DND-41 (cell line): ENCODE results near the gene INPP5F.

Experiments used
- ATAC-seq: fragments of 200-7000 bp; cut with Tn5 transposase; 3 replicates; pipeline ENCODE4 v1.9.1; 2021; ENCODE audit warnings: low read depth; ENCODE audit not compliant: insufficient read depth
- DNase-seq: peaks from one replicate; pipeline ENCODE4 v3.0.0-alpha.2; 2020
- H2AFZ ChIP-seq: 2 replicates; pipeline ENCODE4 v1.6.0; 2012; ENCODE audit warnings: low read depth, low read length
- H3K27ac ChIP-seq: 2 replicates; pipeline ENCODE4 v1.5.1; 2012; ENCODE audit warnings: low read length, inconsistent platforms
- H3K27me3 ChIP-seq: fragments of 200-600 bp; sonication (generic); 2 replicates; pipeline ENCODE4 v1.6.0; 2012; ENCODE audit warnings: low read length, mild to moderate bottlenecking, inconsistent platforms; ENCODE audit not compliant: insufficient read depth, poor library complexity
- H3K36me3 ChIP-seq: 2 replicates; pipeline ENCODE4 v1.5.1; 2012; ENCODE audit warnings: low read length, inconsistent platforms; ENCODE audit not compliant: insufficient read depth
- H3K4me1 ChIP-seq: 2 replicates; pipeline ENCODE4 v1.5.1; 2012; ENCODE audit warnings: mild to moderate bottlenecking, low read length; ENCODE audit not compliant: insufficient read depth
- H3K4me2 ChIP-seq: 2 replicates; pipeline ENCODE4 v1.6.0; 2012; ENCODE audit warnings: mild to moderate bottlenecking, moderate library complexity, low read length, inconsistent platforms; ENCODE audit not compliant: insufficient read depth
- H3K4me3 ChIP-seq, 2 experiments: fragments of 200-600 bp in 1 of 2; shearing (Covaris generic) in 1 of 2; 2 replicates each; pipeline ENCODE4 v1.5.1; 2012 to 2016; ENCODE audit warnings: inconsistent platforms in 2 of 2, low read length in 2 of 2, mild to moderate bottlenecking in 2 of 2, low read depth in 1 of 2, moderate library complexity in 1 of 2
- H3K79me2 ChIP-seq: 2 replicates; pipeline ENCODE4 v1.6.0; 2012; ENCODE audit warnings: low read length, inconsistent platforms; ENCODE audit not compliant: insufficient read depth
- H3K9ac ChIP-seq: 2 replicates; pipeline ENCODE4 v1.6.0; 2012; ENCODE audit warnings: low read depth, mild to moderate bottlenecking, inconsistent platforms, low read length, moderate library complexity
- H3K9me3 ChIP-seq: 2 replicates; pipeline ENCODE4 v1.5.1; 2012; ENCODE audit warnings: low read length, moderate library complexity, mild to moderate bottlenecking, inconsistent platforms; ENCODE audit not compliant: insufficient read depth, severe bottlenecking
- H4K20me1 ChIP-seq: 2 replicates; pipeline ENCODE4 v1.6.0; 2012; ENCODE audit warnings: low read length; ENCODE audit not compliant: insufficient read depth
- CTCF ChIP-seq: IDR thresholded peaks from 2 replicates; pipeline ENCODE4 v1.5.1; 2012; ENCODE audit warnings: borderline replicate concordance, low read length, moderate library complexity, mild to moderate bottlenecking; ENCODE audit not compliant: poor library complexity, severe bottlenecking; ENCODE audit errors: extremely low read depth
- EZH2 ChIP-seq: IDR thresholded peaks from 3 replicates; pipeline ENCODE4 v1.6.1; 2012; ENCODE audit warnings: borderline replicate concordance, low read depth, mild to moderate bottlenecking, moderate library complexity, low read length, inconsistent platforms; ENCODE audit not compliant: severe bottlenecking

INPP5F gene

DNA sequence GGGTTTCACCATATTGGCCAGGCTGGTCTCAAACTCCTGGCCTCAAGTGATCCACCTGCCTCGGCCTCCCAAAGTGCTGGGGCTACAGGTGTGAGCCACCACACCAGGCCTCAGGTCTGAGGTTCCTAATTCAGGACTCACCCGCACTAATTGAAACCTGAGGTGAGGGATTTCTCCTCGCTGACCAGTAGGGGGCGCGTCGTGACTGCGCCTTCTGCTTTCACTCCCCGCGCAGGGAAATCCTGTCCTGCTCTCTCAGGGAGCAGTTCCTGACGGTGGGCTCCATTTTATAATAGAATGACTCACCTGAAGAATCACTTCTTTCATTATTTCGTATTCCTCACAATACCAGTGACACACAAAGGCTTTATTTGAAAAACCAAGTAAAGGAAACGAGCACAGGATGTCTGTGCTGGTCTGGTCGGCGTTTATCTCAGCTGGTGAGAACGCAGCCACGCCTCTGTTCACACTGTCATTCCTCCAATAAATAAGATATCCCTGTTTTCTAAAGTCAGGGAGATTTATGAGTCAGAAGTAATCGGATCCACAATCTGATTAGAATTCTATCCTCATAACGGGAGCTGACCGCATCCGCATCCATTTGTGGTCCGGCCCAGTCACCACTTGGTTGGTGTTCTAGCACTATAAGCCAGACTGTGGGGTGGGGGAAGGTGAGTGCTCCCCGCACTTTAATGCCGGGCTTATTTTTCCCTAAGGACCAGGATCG lies 39.2 kb upstream of the INPP5F start:
- H3K79me2 ChIP-seq = no peaks in the 10 kb centered on the region
- H3K27ac ChIP-seq = no peak overlapping the region
- H3K27me3 ChIP-seq = no peaks in the 10 kb centered on the region
- H3K4me2 ChIP-seq = no peak overlapping the region
- H3K9me3 ChIP-seq = no peaks in the 10 kb centered on the region
- TF ChIP-seq EZH2 (no peak), CTCF (peak; percentile 90)
- H3K4me3 ChIP-seq = no peak overlapping the region
- H3K36me3 ChIP-seq = no peaks in the 10 kb centered on the region
- H3K4me1 ChIP-seq = no peaks in the 10 kb centered on the region
- no peaks in the 10 kb centered on the region for H4K20me1 ChIP-seq
- ATAC-seq = peak; percentile 92
- H2AFZ ChIP-seq = peak overlapping the region; percentile 48
- no peak overlapping the region for H3K9ac ChIP-seq
- DNase-seq = peak; percentile 70

DNA sequence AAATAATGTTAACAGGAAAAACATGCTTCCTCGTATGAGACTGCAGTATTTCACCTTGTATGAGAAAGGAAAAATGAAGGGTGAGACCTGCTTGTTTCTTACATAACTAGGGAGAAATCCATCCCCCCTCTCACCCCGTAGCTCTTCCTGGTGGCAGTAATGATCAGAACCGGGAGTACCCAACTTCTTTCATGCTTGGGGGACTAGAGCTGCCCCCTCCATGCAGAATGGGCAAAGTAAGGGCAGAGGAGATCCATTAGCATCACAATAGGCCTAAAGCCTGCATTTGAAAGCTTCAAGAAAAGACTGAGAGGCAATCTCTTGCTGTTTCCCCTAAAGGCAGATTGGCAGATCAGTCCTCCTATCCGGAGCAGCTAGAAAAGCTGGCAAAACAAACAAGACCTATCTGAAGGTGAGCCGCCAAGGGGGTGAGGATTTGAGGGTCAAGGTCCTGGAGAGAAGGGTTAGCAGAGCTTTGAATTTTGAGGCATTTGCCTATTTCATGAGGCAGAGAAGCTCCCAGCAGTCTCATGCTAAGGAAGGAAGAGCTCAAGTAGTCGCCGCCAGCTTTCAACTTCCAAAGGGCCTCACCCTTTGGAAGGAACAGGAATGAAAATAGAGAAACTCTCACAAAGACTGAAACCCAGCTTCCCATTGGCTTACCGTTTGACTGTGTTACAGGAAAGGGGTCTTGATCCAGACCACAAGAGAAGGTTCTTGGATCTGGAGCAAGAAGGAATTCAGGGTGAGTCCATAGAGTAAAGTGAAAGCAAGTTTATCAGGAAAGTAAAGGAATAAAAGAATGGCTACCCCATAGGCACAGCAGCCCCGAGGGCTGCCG lies 38.4 kb upstream of the INPP5F start:
- Histone ChIP-seq H3K9me3 (no peaks in the 10 kb centered on the region), H3K79me2 (no peaks in the 10 kb centered on the region), H4K20me1 (no peaks in the 10 kb centered on the region), H3K4me1 (no peaks in the 10 kb centered on the region), H2AFZ (0 out of 2 replicates have a peak overlapping the region, but pooled peaks have one; percentile 42), H3K9ac (no peak overlapping the region), H3K27ac (no peak overlapping the region), H3K36me3 (no peaks in the 10 kb centered on the region), H3K4me2 (no peak overlapping the region), H3K4me3 (no peak overlapping the region), H3K27me3 (no peaks in the 10 kb centered on the region)
- TF ChIP-seq CTCF (no peak), EZH2 (no peak)
- no peak for ATAC-seq
- no peak for DNase-seq

GRCh38 chr10:119688033-119688508 lies 37.8 kb upstream of the INPP5F start:
- Histone ChIP-seq H3K79me2 (no peaks in the 10 kb centered on the region), H3K4me1 (no peaks in the 10 kb centered on the region), H3K27me3 (no peaks in the 10 kb centered on the region), H2AFZ (no peak overlapping the region), H3K4me2 (no peak overlapping the region), H3K27ac (no peak overlapping the region), H3K9me3 (no peaks in the 10 kb centered on the region), H3K4me3 (no peak overlapping the region), H3K9ac (no peak overlapping the region), H4K20me1 (no peaks in the 10 kb centered on the region), H3K36me3 (no peaks in the 10 kb centered on the region)
- ATAC-seq = no peak
- TF ChIP-seq EZH2 = no peak
- TF ChIP-seq CTCF = peak; percentile 21
- DNase-seq = no peak
